IMR-90 (cell line): ENCODE data around the gene STOX2. TPM values are rescaled to one million over a fixed set of nuclear protein-coding genes. Genes with fewer than 3 reads are reported as not detected.

Experiments used
- ATAC-seq: fragments of 200-7000 bp; cut with Tn5 transposase; 2 replicates; pipeline ENCODE4 v1.9.1; 2020; ENCODE audit warnings: low read depth, mild to moderate bottlenecking, moderate library complexity
- BruUV-seq: library from RNA; stranded (reverse); fragments of 400-500 nt; replicated peaks from 2 replicates; lab custom pipeline; 2021; lab: Mats Ljungman, UMichigan
- CTCF ChIA-PET: fragments of 300-600 bp; formaldehyde crosslinking; extraction: SDS; loops from one replicate; lab custom pipeline; 2021; ENCODE audit warnings: antibody characterized with exemption; lab: Yijun Ruan, JAX
- POLR2A ChIA-PET: fragments of 300-600 bp; sonication (Branson Sonifier 250); formaldehyde crosslinking; loops from one replicate; lab custom pipeline; 2022; ENCODE audit warnings: antibody characterized with exemption; ENCODE audit not compliant: unreplicated experiment; lab: Charles Lee
- DNase-seq: peaks from one replicate; pipeline ENCODE4 v3.0.0; 2013
- H2AFZ ChIP-seq: replicated peaks from 2 replicates; pipeline ENCODE3; 2013; ENCODE audit warnings: low read length, mild to moderate bottlenecking; ENCODE audit not compliant: poor library complexity
- H2AK5ac ChIP-seq: 2 replicates; pipeline ENCODE4 v1.6.1; 2013; ENCODE audit warnings: low read depth, low read length, inconsistent platforms
- H2AK9ac ChIP-seq: replicated peaks from 2 replicates; pipeline ENCODE3; 2013; ENCODE audit warnings: mild to moderate bottlenecking, low read depth, low read length, moderate library complexity; ENCODE audit not compliant: poor library complexity
- H2BK120ac ChIP-seq: 2 replicates; pipeline ENCODE4 v1.6.1; 2013; ENCODE audit warnings: low read depth, low read length, inconsistent platforms
- H2BK15ac ChIP-seq: 3 replicates; pipeline ENCODE4 v1.6.1; 2013; ENCODE audit warnings: low read depth, low read length, inconsistent platforms
- H2BK20ac ChIP-seq: 2 replicates; pipeline ENCODE4 v1.6.1; 2013; ENCODE audit warnings: low read depth, mild to moderate bottlenecking, inconsistent platforms, low read length, moderate library complexity
- H2BK5ac ChIP-seq: 2 replicates; pipeline ENCODE4 v1.6.1; 2013; ENCODE audit warnings: mild to moderate bottlenecking, low read depth, low read length, inconsistent platforms; ENCODE audit not compliant: poor library complexity, severe bottlenecking
- H3K14ac ChIP-seq: replicated peaks from 2 replicates; pipeline ENCODE4 v1.6.1; 2013; ENCODE audit warnings: low read depth, low read length, inconsistent platforms
- H3K18ac ChIP-seq: 2 replicates; pipeline ENCODE4 v1.6.1; 2013; ENCODE audit warnings: low read depth, low read length, control low read depth
- H3K23ac ChIP-seq: 2 replicates; pipeline ENCODE4 v1.6.1; 2013; ENCODE audit warnings: low read depth, low read length, inconsistent platforms
- H3K27ac ChIP-seq: 2 replicates; pipeline ENCODE4 v1.5.1; 2013; ENCODE audit warnings: mild to moderate bottlenecking, control low read depth, low read length; ENCODE audit not compliant: insufficient read depth
- H3K27me3 ChIP-seq: 2 replicates; pipeline ENCODE4 v1.6.1; 2013; ENCODE audit warnings: low read length; ENCODE audit not compliant: control insufficient read depth, insufficient read depth
- H3K36me3 ChIP-seq: 2 replicates; pipeline ENCODE4 v1.6.1; 2013; ENCODE audit warnings: low read length, mixed read lengths; ENCODE audit not compliant: control insufficient read depth, insufficient read depth
- H3K4ac ChIP-seq: 2 replicates; pipeline ENCODE4 v1.6.1; 2013; ENCODE audit warnings: low read depth, low read length, inconsistent platforms
- H3K4me1 ChIP-seq: 2 replicates; pipeline ENCODE4 v1.6.1; 2013; ENCODE audit warnings: low read length, mixed read lengths; ENCODE audit not compliant: control insufficient read depth, insufficient read depth
- H3K4me2 ChIP-seq: 2 replicates; pipeline ENCODE4 v1.6.1; 2013; ENCODE audit warnings: low read depth, mild to moderate bottlenecking, control low read depth, low read length, moderate library complexity
- H3K4me3 ChIP-seq: 2 replicates; pipeline ENCODE4 v1.5.1; 2013; ENCODE audit warnings: low read depth, mild to moderate bottlenecking, control low read depth, low read length, moderate library complexity; ENCODE audit not compliant: insufficient read depth
- H3K56ac ChIP-seq: 2 replicates; pipeline ENCODE4 v1.6.1; 2013; ENCODE audit warnings: low read length, inconsistent platforms; ENCODE audit not compliant: insufficient read depth; ENCODE audit errors: extremely low read depth
- H3K79me1 ChIP-seq, 2 experiments: 2 replicates each; pipeline ENCODE4 v1.6.1; 2013; ENCODE audit warnings: low read length in 2 of 2, inconsistent platforms in 1 of 2, low read depth in 1 of 2
- H3K9ac ChIP-seq: 2 replicates; pipeline ENCODE4 v1.6.1; 2013; ENCODE audit warnings: low read depth, low read length, control low read depth
- H3K9me1 ChIP-seq: 2 replicates; pipeline ENCODE4 v1.6.1; 2013; ENCODE audit warnings: low read length, inconsistent platforms; ENCODE audit not compliant: insufficient read depth
- H3K9me3 ChIP-seq: 2 replicates; pipeline ENCODE4 v1.6.1; 2013; ENCODE audit warnings: low read length; ENCODE audit not compliant: control insufficient read depth, insufficient read depth
- H4K20me1 ChIP-seq: 2 replicates; pipeline ENCODE4 v1.6.1; 2013; ENCODE audit warnings: low read length, inconsistent platforms; ENCODE audit not compliant: insufficient read depth
- H4K5ac ChIP-seq: 2 replicates; pipeline ENCODE4 v1.6.1; 2013; ENCODE audit warnings: mild to moderate bottlenecking, low read depth, low read length, control low read depth
- H4K8ac ChIP-seq, 2 experiments: 2 replicates each; pipeline ENCODE4 v1.6.1; 2013; ENCODE audit warnings: low read depth in 2 of 2, low read length in 2 of 2, control low read depth in 1 of 2, inconsistent platforms in 1 of 2
- H4K91ac ChIP-seq: 2 replicates; pipeline ENCODE4 v1.6.1; 2013; ENCODE audit warnings: low read depth, low read length, inconsistent platforms; ENCODE audit not compliant: insufficient read depth
- BHLHE40 ChIP-seq: fragments of 150-350 bp; IDR thresholded peaks from 2 replicates; pipeline ENCODE4 v1.6.1; 2016; ENCODE audit warnings: mild to moderate bottlenecking, low read depth, low read length
- CEBPB ChIP-seq: IDR thresholded peaks from 2 replicates; pipeline ENCODE4 v1.6.1; 2012; ENCODE audit warnings: low read depth, low read length, improper control_type of control experiment
- CHD1 ChIP-seq: IDR thresholded peaks from 2 replicates; pipeline ENCODE4 v1.6.1; 2012; ENCODE audit warnings: low read depth, low read length, improper control_type of control experiment
- CTCF ChIP-seq: conservative IDR thresholded peaks from 2 replicates; pipeline ENCODE4 v1.5.1; 2012; ENCODE audit warnings: mild to moderate bottlenecking, low read depth, low read length, improper control_type of control experiment
- FOS ChIP-seq: fragments of 150-350 bp; IDR thresholded peaks from 2 replicates; pipeline ENCODE4 v1.6.1; 2016; ENCODE audit warnings: low read depth, low read length
- MAFK ChIP-seq: IDR thresholded peaks from 2 replicates; pipeline ENCODE4 v1.6.1; 2012; ENCODE audit warnings: low read depth, low read length, improper control_type of control experiment
- MAZ ChIP-seq: IDR thresholded peaks from 2 replicates; pipeline ENCODE4 v1.6.1; 2012; ENCODE audit warnings: low read depth, mild to moderate bottlenecking, low read length, improper control_type of control experiment, moderate library complexity, borderline replicate concordance
- MXI1 ChIP-seq: IDR thresholded peaks from 2 replicates; pipeline ENCODE4 v1.6.1; 2012; ENCODE audit warnings: low read depth, mild to moderate bottlenecking, low read length, moderate library complexity, borderline replicate concordance
- NFE2L2 ChIP-seq: fragments of 150-350 bp; IDR thresholded peaks from 2 replicates; pipeline ENCODE4 v1.6.1; 2016; ENCODE audit warnings: low read depth, mild to moderate bottlenecking, low read length
- POLR2A ChIP-seq: IDR thresholded peaks from 2 replicates; pipeline ENCODE4 v1.6.1; 2012; ENCODE audit warnings: mild to moderate bottlenecking, low read depth, low read length
- RAD21 ChIP-seq: IDR thresholded peaks from 2 replicates; pipeline ENCODE4 v1.6.1; 2012; ENCODE audit warnings: low read length, improper control_type of control experiment
- RCOR1 ChIP-seq: IDR thresholded peaks from 2 replicates; pipeline ENCODE4 v1.6.1; 2012; ENCODE audit warnings: mild to moderate bottlenecking, low read length, improper control_type of control experiment; ENCODE audit not compliant: insufficient replicate concordance
- RFX5 ChIP-seq: IDR thresholded peaks from 2 replicates; pipeline ENCODE4 v1.8.0; 2012; ENCODE audit warnings: low read depth, mild to moderate bottlenecking, low read length, moderate library complexity
- SMC3 ChIP-seq: fragments of 150-350 bp; IDR thresholded peaks from 2 replicates; pipeline ENCODE4 v1.6.1; 2016; ENCODE audit warnings: low read depth, mild to moderate bottlenecking, antibody characterized with exemption, low read length, moderate library complexity
- USF2 ChIP-seq: fragments of 150-350 bp; IDR thresholded peaks from 2 replicates; pipeline ENCODE4 v1.6.1; 2017; ENCODE audit warnings: mild to moderate bottlenecking, antibody characterized with exemption, low read length, low read depth
- WGBS, 2 experiments: methylation state at CpG; one replicate each; pipeline versions ENCODE4 v1.1.5 to v1.1.7; 2013; ENCODE audit warnings: missing lambda C conversion rate in 2 of 2; ENCODE audit not compliant: insufficient read length in 1 of 2; ENCODE audit errors: extremely low coverage in 2 of 2; 5-methylcytosine and 5-hydroxymethylcytosine counted together
- dilution Hi-C: fragments of 300-500 bp; cut with HindIII; formaldehyde crosslinking; loops from one replicate; pipeline ENCODE4 v1.14.3; 2018; ENCODE audit warnings: low sequenced_read_pairs; ENCODE audit not compliant: unreplicated experiment
- in situ Hi-C: fragments of 300-500 bp; cut with MboI; formaldehyde crosslinking; loops from 3 replicates; pipeline ENCODE4 v1.14.3; 2019; ENCODE audit warnings: low sequenced_read_pairs, inconsistent platforms, mixed read lengths
- intact Hi-C: fragments of 100-400 bp; cut with micrococcal nuclease; formaldehyde crosslinking; loops from 2 replicates; pipeline ENCODE4 v1.10.0; 2022
- polyA plus RNA-seq, 3 experiments: library from polyadenylated mRNA; depleted of rRNA; stranded (reverse); fragments of >200 nt; gene quantifications; 2 replicates each; pipeline ENCODE4 v1.2.3, GENCODE V29; 2012; ENCODE audit warnings: low replicate concordance in 1 of 3
- total RNA-seq: library from RNA; depleted of rRNA; stranded (reverse); fragments of >200 nt; gene quantifications from 2 replicates; pipeline ENCODE4 v1.2.3, GENCODE V29; 2012
- TF ChIP-seq, protein P1 (sequence below): fragments of 150-350 bp; IDR thresholded peaks from 2 replicates; pipeline ENCODE4 v1.6.1; 2016; ENCODE audit warnings: low read depth, mild to moderate bottlenecking, low read length, moderate library complexity, borderline replicate concordance

STOX2 gene
- total and polyA plus RNA-seq, 2 of the 4 experiments (the other 2 are of a cell fraction), result 1.1 to 5.4 TPM

GRCh38 chr4:183875251-183875825 lies 29.8 kb upstream of the STOX2 start:
- Histone ChIP-seq H3K36me3 (no peaks in the 10 kb centered on the region), H3K4ac (no peak overlapping the region), H2AK9ac (no peak overlapping the region), H3K4me2 (no peak overlapping the region), H2AK5ac (no peak overlapping the region), H4K91ac (no peak overlapping the region), H3K9me1 (no peaks in the 10 kb centered on the region), H3K9me3 (no peaks in the 10 kb centered on the region), H3K27me3 (no peaks in the 10 kb centered on the region), H4K5ac (no peak overlapping the region), H2BK5ac (no peak overlapping the region), H4K20me1 (no peaks in the 10 kb centered on the region), H3K18ac (no peak overlapping the region), H4K8ac (no peak overlapping the region), H3K27ac (no peak overlapping the region), H2AFZ (no peak overlapping the region), H3K9ac (no peak overlapping the region), H2BK15ac (no peak overlapping the region), H2BK20ac (no peak overlapping the region), H3K23ac (no peak overlapping the region), H3K4me1 (peaks cover 3% of the 10 kb centered on the region; the same call in 1 of the 2 replicates), H3K4me3 (no peak overlapping the region), H3K14ac (no peak overlapping the region), H3K56ac (no peak overlapping the region), H2BK120ac (no peak overlapping the region), H3K79me1 (no peaks in the 10 kb centered on the region)
- TF ChIP-seq MAZ, result no peak
- no peak for TF ChIP-seq CHD1
- TF ChIP-seq RFX5, result no peak
- no peak for TF ChIP-seq USF2
- no peak for TF ChIP-seq SMC3
- no peak for TF ChIP-seq POLR2A
- TF ChIP-seq MXI1, result no peak
- TF ChIP-seq MAFK, result no peak
- no peak for TF ChIP-seq NFE2L2
- no peak for TF ChIP-seq CTCF
- no peak for TF ChIP-seq CEBPB
- no peak for TF ChIP-seq RCOR1
- TF ChIP-seq, protein P1, sequence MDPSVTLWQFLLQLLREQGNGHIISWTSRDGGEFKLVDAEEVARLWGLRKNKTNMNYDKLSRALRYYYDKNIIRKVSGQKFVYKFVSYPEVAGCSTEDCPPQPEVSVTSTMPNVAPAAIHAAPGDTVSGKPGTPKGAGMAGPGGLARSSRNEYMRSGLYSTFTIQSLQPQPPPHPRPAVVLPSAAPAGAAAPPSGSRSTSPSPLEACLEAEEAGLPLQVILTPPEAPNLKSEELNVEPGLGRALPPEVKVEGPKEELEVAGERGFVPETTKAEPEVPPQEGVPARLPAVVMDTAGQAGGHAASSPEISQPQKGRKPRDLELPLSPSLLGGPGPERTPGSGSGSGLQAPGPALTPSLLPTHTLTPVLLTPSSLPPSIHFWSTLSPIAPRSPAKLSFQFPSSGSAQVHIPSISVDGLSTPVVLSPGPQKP, result no peak
- TF ChIP-seq BHLHE40, result no peak
- TF ChIP-seq RAD21, result no peak
- no peak for TF ChIP-seq FOS
- intact Hi-C loops, result no loop called here
- in situ Hi-C loops, result no loop called here
- POLR2A ChIA-PET, result no interaction called here
- dilution Hi-C loops, result no loop called here
- 80% methylated on average over 1 of the region's 10 CpGs; no CpG with 5 or more reads in 1 of the 2 experiments for WGBS, 2 experiments
- DNase-seq (no peak), ATAC-seq (no peak)
- CTCF ChIA-PET, result no interaction called here
- BruUV-seq, result no TSS peak
